PC-3 (cell line): ENCODE results near the gene PLSCR5. TPM values are rescaled to one million over a fixed set of nuclear protein-coding genes. Genes with fewer than 3 reads are reported as not detected.

Experiments
- ATAC-seq: fragments of 200-7000 bp; cut with Tn5 transposase; 2 replicates; pipeline ENCODE4 v1.9.1; 2020; ENCODE audit warnings: mild to moderate bottlenecking, moderate library complexity
- BruUV-seq: library from RNA; stranded (reverse); fragments of 400-500 nt; replicated peaks from 2 replicates; lab custom pipeline; 2021; lab: Mats Ljungman, UMichigan
- CTCF ChIA-PET: fragments of 300-600 bp; sonication (Branson Sonifier 250); formaldehyde crosslinking; loops from one replicate; lab custom pipeline; 2022; ENCODE audit warnings: antibody characterized with exemption; lab: Charles Lee
- POLR2A ChIA-PET: fragments of 300-600 bp; sonication (Branson Sonifier 250); formaldehyde crosslinking; loops from one replicate; lab custom pipeline; 2022; ENCODE audit warnings: antibody characterized with exemption; ENCODE audit not compliant: unreplicated experiment; lab: Charles Lee
- DNase-seq: peaks from one replicate; pipeline ENCODE4 v3.0.0-alpha.2; 2015
- H2AFZ ChIP-seq: fragments of 300-600 bp; sonication (generic); 2 replicates; pipeline ENCODE4 v1.6.0; 2016; ENCODE audit warnings: antibody characterized with exemption, low read length
- H3F3A ChIP-seq: fragments of 300-600 bp; sonication (generic); one replicate; pipeline ENCODE4 v1.6.0; 2017; ENCODE audit warnings: antibody characterized with exemption, low read length, control low read depth, mild to moderate bottlenecking; ENCODE audit not compliant: unreplicated experiment
- H3K27ac ChIP-seq: fragments of 300-600 bp; sonication (generic); 2 replicates; pipeline ENCODE4 v1.5.1; 2016; ENCODE audit warnings: mild to moderate bottlenecking, low read length
- H3K27me3 ChIP-seq: fragments of 300-600 bp; sonication (generic); 2 replicates; pipeline ENCODE4 v1.6.1; 2016; ENCODE audit warnings: low read length, mixed read lengths
- H3K36me3 ChIP-seq: fragments of 300-600 bp; sonication (generic); 2 replicates; pipeline ENCODE4 v1.6.1; 2016; ENCODE audit warnings: low read depth, mixed run types, low read length, mixed read lengths
- H3K4me1 ChIP-seq: fragments of 300-600 bp; sonication (generic); 2 replicates; pipeline ENCODE4 v1.5.1; 2016; ENCODE audit warnings: low read length; ENCODE audit not compliant: insufficient read depth
- H3K4me2 ChIP-seq: fragments of 300-600 bp; sonication (generic); 2 replicates; pipeline ENCODE4 v1.6.0; 2016; ENCODE audit warnings: low read length
- H3K4me3 ChIP-seq: fragments of 300-600 bp; sonication (generic); 2 replicates; pipeline ENCODE4 v1.5.1; 2016; ENCODE audit warnings: mild to moderate bottlenecking, low read length, mixed read lengths
- H3K79me2 ChIP-seq: fragments of 300-600 bp; sonication (generic); 2 replicates; pipeline ENCODE4 v1.6.1; 2017; ENCODE audit warnings: low read length, mixed read lengths
- H3K9ac ChIP-seq: fragments of 300-600 bp; sonication (generic); 2 replicates; pipeline ENCODE4 v1.6.0; 2016; ENCODE audit warnings: mild to moderate bottlenecking, low read length
- H3K9me2 ChIP-seq: fragments of 300-600 bp; sonication (generic); replicated peaks from 2 replicates; pipeline ENCODE4 v1.6.1; 2016; ENCODE audit warnings: mixed run types, low read length, mixed read lengths
- H3K9me3 ChIP-seq: fragments of 300-600 bp; sonication (generic); 2 replicates; pipeline ENCODE4 v1.6.1; 2016; ENCODE audit warnings: low read length, mixed read lengths
- H4K20me1 ChIP-seq: fragments of 300-600 bp; sonication (generic); 2 replicates; pipeline ENCODE4 v1.6.1; 2016; ENCODE audit warnings: low read length, mixed read lengths
- EZH2 ChIP-seq: fragments of 300-600 bp; sonication (generic); IDR thresholded peaks from one replicate; pipeline ENCODE4 v1.6.1; 2017; ENCODE audit warnings: antibody characterized with exemption, mild to moderate bottlenecking, low read length; ENCODE audit not compliant: unreplicated experiment
- EZH2phosphoT487 ChIP-seq: fragments of 300-600 bp; sonication (generic); IDR thresholded peaks from 2 replicates; pipeline ENCODE4 v1.6.1; 2018; ENCODE audit warnings: mild to moderate bottlenecking, antibody characterized with exemption, low read length, borderline replicate concordance
- intact Hi-C: fragments of 100-400 bp; cut with micrococcal nuclease; formaldehyde crosslinking; loops from 2 replicates; pipeline ENCODE4 v1.9.0; 2023
- total RNA-seq: library from RNA; depleted of rRNA; stranded (reverse); fragments of >200 nt; gene quantifications from 2 replicates; pipeline ENCODE4 v1.2.3, GENCODE V29; 2014
- TF ChIP-seq, protein P1 (sequence below): fragments of 300-600 bp; sonication (generic); conservative IDR thresholded peaks from 2 replicates; pipeline ENCODE4 v1.5.1; 2017; ENCODE audit warnings: antibody characterized with exemption, low read depth, mild to moderate bottlenecking, low read length

Gene PLSCR5
- total RNA-seq, 1 experiment from 2014 or later, result not detected

DNA sequence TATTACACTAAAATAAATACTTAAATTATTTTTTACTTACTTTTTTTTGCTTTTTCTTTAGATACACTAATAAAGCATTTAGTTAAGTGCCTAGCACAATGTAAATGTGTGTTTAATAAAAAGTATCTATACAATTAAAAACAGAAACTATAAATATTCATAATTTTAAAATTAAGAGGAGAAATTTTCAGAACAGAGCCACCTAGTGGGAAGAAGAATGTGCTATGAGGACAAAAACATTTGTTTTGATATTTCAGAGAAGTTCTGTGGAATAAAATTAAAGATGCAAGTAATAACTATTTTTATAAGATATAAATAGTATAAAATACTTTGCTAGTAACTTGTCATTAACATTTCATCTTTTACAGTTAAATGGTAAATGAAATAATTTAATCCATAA lies 33.6 kb upstream of the PLSCR5 start:
- intact Hi-C loops, result no loop called here

GRCh38 chr3:146637871-146638270 lies 32.7 kb upstream of the PLSCR5 start:
- Histone ChIP-seq H3K9ac (no peak overlapping the region), H3K4me2 (no peak overlapping the region), H3K9me3 (no peaks in the 10 kb centered on the region), H3K79me2 (no peaks in the 10 kb centered on the region), H3K4me3 (no peak overlapping the region), H4K20me1 (no peaks in the 10 kb centered on the region), H2AFZ (no peak overlapping the region), H3K27ac (no peak overlapping the region), H3F3A (no peaks in the 10 kb centered on the region), H3K4me1 (no peaks in the 10 kb centered on the region), H3K36me3 (no peaks in the 10 kb centered on the region), H3K9me2 (no peaks in the 10 kb centered on the region), H3K27me3 (no peaks in the 10 kb centered on the region)
- intact Hi-C loops, result no loop called here
- no peak for ATAC-seq
- no peak for DNase-seq
- BruUV-seq, result no TSS peak
- ChIA-PET CTCF (interaction anchor here (0.6 to 1.0 kb wide), 6 partner anchors 39 to 448 kb away, joined by 3 to 4 read pairs (median 4); no protein-coding TSS in a partner anchor), POLR2A (no interaction called here)
- TF ChIP-seq EZH2, result no peak
- no peak for TF ChIP-seq EZH2phosphoT487
- TF ChIP-seq, protein P1, sequence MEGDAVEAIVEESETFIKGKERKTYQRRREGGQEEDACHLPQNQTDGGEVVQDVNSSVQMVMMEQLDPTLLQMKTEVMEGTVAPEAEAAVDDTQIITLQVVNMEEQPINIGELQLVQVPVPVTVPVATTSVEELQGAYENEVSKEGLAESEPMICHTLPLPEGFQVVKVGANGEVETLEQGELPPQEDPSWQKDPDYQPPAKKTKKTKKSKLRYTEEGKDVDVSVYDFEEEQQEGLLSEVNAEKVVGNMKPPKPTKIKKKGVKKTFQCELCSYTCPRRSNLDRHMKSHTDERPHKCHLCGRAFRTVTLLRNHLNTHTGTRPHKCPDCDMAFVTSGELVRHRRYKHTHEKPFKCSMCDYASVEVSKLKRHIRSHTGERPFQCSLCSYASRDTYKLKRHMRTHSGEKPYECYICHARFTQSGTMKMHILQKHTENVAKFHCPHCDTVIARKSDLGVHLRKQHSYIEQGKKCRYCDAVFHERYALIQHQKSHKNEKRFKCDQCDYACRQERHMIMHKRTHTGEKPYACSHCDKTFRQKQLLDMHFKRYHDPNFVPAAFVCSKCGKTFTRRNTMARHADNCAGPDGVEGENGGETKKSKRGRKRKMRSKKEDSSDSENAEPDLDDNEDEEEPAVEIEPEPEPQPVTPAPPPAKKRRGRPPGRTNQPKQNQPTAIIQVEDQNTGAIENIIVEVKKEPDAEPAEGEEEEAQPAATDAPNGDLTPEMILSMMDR, result no peak

More for the DNA sequence above, 33.6 kb upstream of the PLSCR5 start:
- TF ChIP-seq, protein P1, result peak; percentile 38
- no peak for TF ChIP-seq EZH2phosphoT487
- no peak for TF ChIP-seq EZH2
- Histone ChIP-seq H3K27me3 (no peaks in the 10 kb centered on the region), H3K4me3 (no peak overlapping the region), H3F3A (no peaks in the 10 kb centered on the region), H3K79me2 (no peaks in the 10 kb centered on the region), H4K20me1 (no peaks in the 10 kb centered on the region), H3K4me2 (no peak overlapping the region), H3K36me3 (no peaks in the 10 kb centered on the region), H3K9ac (no peak overlapping the region), H3K27ac (no peak overlapping the region), H3K4me1 (no peaks in the 10 kb centered on the region), H2AFZ (no peak overlapping the region), H3K9me2 (no peaks in the 10 kb centered on the region), H3K9me3 (no peaks in the 10 kb centered on the region)
- DNase-seq, result peak; percentile 36
- ChIA-PET CTCF (interaction anchor here (0.6 to 1.2 kb wide), 7 partner anchors 9 to 449 kb away, joined by 3 to 4 read pairs (median 3); no protein-coding TSS in a partner anchor), POLR2A (no interaction called here)
- ATAC-seq, result no peak
- BruUV-seq, result no TSS peak

DNA sequence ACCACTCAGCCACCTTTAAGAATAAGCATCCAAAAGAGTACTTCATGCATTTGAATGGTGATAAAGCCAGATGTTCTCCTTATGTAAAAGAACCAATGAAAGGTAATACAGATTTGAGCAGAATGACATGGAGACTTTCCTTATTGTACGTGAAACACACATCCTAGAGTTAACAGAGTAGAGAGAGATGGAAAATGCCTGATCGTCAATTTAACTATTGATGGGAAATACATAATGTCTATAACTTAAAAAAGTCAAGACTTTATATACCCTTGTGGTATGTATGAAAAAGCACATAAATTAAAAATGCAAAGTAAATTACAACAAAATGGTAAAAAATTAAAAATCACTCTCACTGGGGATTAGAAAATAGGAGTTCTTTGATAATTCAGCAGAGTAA lies 31.7 kb upstream of the PLSCR5 start:
- DNase-seq (no peak), ATAC-seq (no peak)
- intact Hi-C loops, result no loop called here
- no peaks in the 10 kb centered on the region for H3K4me1 ChIP-seq
- ChIA-PET POLR2A (no interaction called here), CTCF (no interaction called here)
- no peak overlapping the region for H3K27ac ChIP-seq
- H3K4me2 ChIP-seq, result no peak overlapping the region
- no peak for TF ChIP-seq EZH2phosphoT487
- no peak for TF ChIP-seq EZH2
- TF ChIP-seq, protein P1, result no peak
- H3K9me2 ChIP-seq, result no peaks in the 10 kb centered on the region
- H3F3A ChIP-seq, result no peaks in the 10 kb centered on the region
- no peaks in the 10 kb centered on the region for H3K9me3 ChIP-seq
- H3K36me3 ChIP-seq, result no peaks in the 10 kb centered on the region
- H2AFZ ChIP-seq, result no peak overlapping the region
- H4K20me1 ChIP-seq, result no peaks in the 10 kb centered on the region
- no peaks in the 10 kb centered on the region for H3K27me3 ChIP-seq
- H3K9ac ChIP-seq, result no peak overlapping the region
- no TSS peak for BruUV-seq
- no peak overlapping the region for H3K4me3 ChIP-seq
- H3K79me2 ChIP-seq, result no peaks in the 10 kb centered on the region
